Neural crest cell (in vitro differentiated cells): ENCODE data around the gene TMPRSS9. TPM values are rescaled to one million over a fixed set of nuclear protein-coding genes. Genes with fewer than 3 reads are reported as not detected.

ENCODE experiments used
- DNase-seq: peaks from one replicate; pipeline ENCODE4 v3.0.0; 2021; ENCODE audit warnings: low read depth, mixed read lengths, low spot score
- H3K27ac Mint-ChIP-seq: one replicate; pipeline ENCODE4 v1.8.0; 2021; ENCODE audit warnings: mild to moderate bottlenecking, mixed read lengths; ENCODE audit not compliant: unreplicated experiment
- H3K27me3 Mint-ChIP-seq: 2 replicates; pipeline ENCODE4 v1.8.0; 2021; ENCODE audit warnings: low read depth, mild to moderate bottlenecking, mixed read lengths
- H3K36me3 Mint-ChIP-seq: 2 replicates; pipeline ENCODE4 v1.8.0; 2021; ENCODE audit warnings: low read depth, mild to moderate bottlenecking, mixed read lengths
- H3K4me1 Mint-ChIP-seq: 2 replicates; pipeline ENCODE4 v1.8.0; 2021; ENCODE audit warnings: mixed read lengths
- H3K4me3 Mint-ChIP-seq: one replicate; pipeline ENCODE4 v1.8.0; 2021; ENCODE audit warnings: mild to moderate bottlenecking, mixed read lengths
- H3K9me3 Mint-ChIP-seq: 2 replicates; pipeline ENCODE4 v1.8.0; 2021; ENCODE audit warnings: mixed read lengths
- total RNA-seq: library from RNA; stranded (reverse); gene quantifications from 2 replicates; pipeline ENCODE4 v1.2.1, GENCODE V29; 2021
- TF ChIP-seq, protein P1 (sequence below): fragments of 200-600 bp; sonication (generic); conservative IDR thresholded peaks from 2 replicates; pipeline ENCODE4 v1.5.0; 2021; ENCODE audit warnings: antibody characterized with exemption, mild to moderate bottlenecking

Gene TMPRSS9
- total RNA-seq, 1 donor from 2014 or later, result 0.12 TPM

GRCh38 chr19:2431318-2432055, 71.4 kb downstream of the TMPRSS9 start:
- H3K9me3 Mint-ChIP-seq, result no peaks in the 10 kb centered on the region
- TF ChIP-seq, protein P1, sequence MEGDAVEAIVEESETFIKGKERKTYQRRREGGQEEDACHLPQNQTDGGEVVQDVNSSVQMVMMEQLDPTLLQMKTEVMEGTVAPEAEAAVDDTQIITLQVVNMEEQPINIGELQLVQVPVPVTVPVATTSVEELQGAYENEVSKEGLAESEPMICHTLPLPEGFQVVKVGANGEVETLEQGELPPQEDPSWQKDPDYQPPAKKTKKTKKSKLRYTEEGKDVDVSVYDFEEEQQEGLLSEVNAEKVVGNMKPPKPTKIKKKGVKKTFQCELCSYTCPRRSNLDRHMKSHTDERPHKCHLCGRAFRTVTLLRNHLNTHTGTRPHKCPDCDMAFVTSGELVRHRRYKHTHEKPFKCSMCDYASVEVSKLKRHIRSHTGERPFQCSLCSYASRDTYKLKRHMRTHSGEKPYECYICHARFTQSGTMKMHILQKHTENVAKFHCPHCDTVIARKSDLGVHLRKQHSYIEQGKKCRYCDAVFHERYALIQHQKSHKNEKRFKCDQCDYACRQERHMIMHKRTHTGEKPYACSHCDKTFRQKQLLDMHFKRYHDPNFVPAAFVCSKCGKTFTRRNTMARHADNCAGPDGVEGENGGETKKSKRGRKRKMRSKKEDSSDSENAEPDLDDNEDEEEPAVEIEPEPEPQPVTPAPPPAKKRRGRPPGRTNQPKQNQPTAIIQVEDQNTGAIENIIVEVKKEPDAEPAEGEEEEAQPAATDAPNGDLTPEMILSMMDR, result no peak
- no peak overlapping the region for H3K4me3 Mint-ChIP-seq
- H3K36me3 Mint-ChIP-seq, result peaks cover 9% of the 10 kb centered on the region
- H3K27me3 Mint-ChIP-seq, result peaks cover 6% of the 10 kb centered on the region
- H3K27ac Mint-ChIP-seq, result no peak overlapping the region
- peaks cover 14% of the 10 kb centered on the region for H3K4me1 Mint-ChIP-seq
- no peak for DNase-seq

DNA sequence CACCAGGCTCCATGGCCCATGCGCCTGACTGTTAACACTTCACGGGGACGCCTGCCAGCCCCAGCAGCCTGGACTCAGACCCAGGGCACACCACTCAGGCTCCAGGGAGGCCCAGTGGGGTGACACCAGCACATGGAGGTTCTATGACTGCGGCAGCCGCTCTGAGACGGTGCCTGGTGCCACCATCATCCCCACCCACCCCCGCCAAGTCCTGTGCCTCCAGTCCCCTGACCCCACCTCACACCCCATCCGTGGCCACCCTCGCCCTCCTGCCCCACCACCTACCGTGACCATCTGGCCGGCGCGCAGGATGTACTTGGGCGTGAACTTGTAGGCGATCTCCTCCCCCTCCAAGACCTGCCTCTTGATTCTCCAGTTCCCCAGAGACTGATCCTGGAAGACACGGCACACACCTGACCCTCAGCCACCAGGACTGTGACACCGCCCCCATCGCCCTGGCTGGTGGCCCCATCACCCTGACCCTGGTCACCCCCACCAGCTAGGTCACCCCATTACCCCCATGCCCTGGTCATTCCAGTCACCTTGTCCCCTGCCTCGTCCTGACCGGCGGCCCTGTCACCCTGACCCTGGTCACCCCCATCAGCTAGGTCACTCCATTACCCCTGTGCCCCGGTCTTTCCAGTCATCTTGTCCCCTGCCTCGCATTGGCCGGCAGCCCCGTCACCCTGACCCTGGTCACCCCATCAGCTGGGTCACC, 72.2 kb downstream of the TMPRSS9 start:
- Mint-ChIP-seq H3K36me3 (peaks cover 9% of the 10 kb centered on the region), H3K9me3 (no peaks in the 10 kb centered on the region), H3K4me3 (no peak overlapping the region), H3K27me3 (peaks cover 5% of the 10 kb centered on the region), H3K27ac (peak overlapping the region; percentile 12), H3K4me1 (peaks cover 9% of the 10 kb centered on the region)
- DNase-seq, result no peak
- TF ChIP-seq, protein P1, result no peak

- H3K36me3 Mint-ChIP-seq, result peaks cover 7% of the 10 kb centered on the region
- H3K4me1 Mint-ChIP-seq, result no peaks in the 10 kb centered on the region
- H3K27ac Mint-ChIP-seq, result no peak overlapping the region
- no peak overlapping the region for H3K4me3 Mint-ChIP-seq
- H3K27me3 Mint-ChIP-seq, result no peaks in the 10 kb centered on the region
- TF ChIP-seq, protein P1, result no peak
- DNase-seq, result no peak
- no peaks in the 10 kb centered on the region for H3K9me3 Mint-ChIP-seq
These were observed 73.8 kb downstream of the TMPRSS9 start for GRCh38 chr19:2433854-2434253.

DNA sequence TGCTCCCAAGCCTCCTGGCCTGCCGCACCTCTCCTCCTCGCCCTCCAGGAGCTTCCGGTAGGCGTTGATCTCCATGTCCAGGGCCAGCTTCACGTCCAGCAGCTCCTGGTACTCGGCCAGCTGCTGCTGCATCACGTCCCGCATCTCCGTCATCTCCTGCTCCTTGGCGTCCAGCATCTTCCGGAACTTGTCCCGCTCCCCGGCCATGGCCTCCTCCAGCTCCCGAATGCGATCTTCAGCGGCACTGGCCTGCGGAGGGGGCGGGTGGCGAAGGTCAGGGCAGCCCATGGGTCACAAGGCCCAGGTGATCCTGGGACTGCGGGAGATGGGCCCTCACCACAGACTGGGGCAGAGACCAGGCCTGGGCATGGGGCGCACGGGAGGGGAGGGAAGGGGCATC, 74.2 kb downstream of the TMPRSS9 start:
- H3K4me3 Mint-ChIP-seq, result no peak overlapping the region
- no peaks in the 10 kb centered on the region for H3K27me3 Mint-ChIP-seq
- no peak overlapping the region for H3K27ac Mint-ChIP-seq
- peaks cover 7% of the 10 kb centered on the region for H3K36me3 Mint-ChIP-seq
- H3K4me1 Mint-ChIP-seq, result no peaks in the 10 kb centered on the region
- no peak for DNase-seq
- TF ChIP-seq, protein P1, result no peak
- H3K9me3 Mint-ChIP-seq, result no peaks in the 10 kb centered on the region

GRCh38 chr19:2434721-2435265, 74.7 kb downstream of the TMPRSS9 start:
- no peaks in the 10 kb centered on the region for H3K27me3 Mint-ChIP-seq
- no peaks in the 10 kb centered on the region for H3K4me1 Mint-ChIP-seq
- H3K4me3 Mint-ChIP-seq, result no peak overlapping the region
- peaks cover 5% of the 10 kb centered on the region for H3K36me3 Mint-ChIP-seq
- TF ChIP-seq, protein P1, result no peak
- DNase-seq, result no peak
- no peak overlapping the region for H3K27ac Mint-ChIP-seq
- H3K9me3 Mint-ChIP-seq, result no peaks in the 10 kb centered on the region
